Left forelimb (tissue), 1 donor: ENCODE results near the gene LAMTOR2.
A peak's percentile ranks its signal among the peaks of the same experiment; 100 is the strongest.
"Not testable (repeated sequence)": the region's sequence is repeated elsewhere in the genome, so short reads cannot be mapped to it uniquely, and the experiment has no call there.

Experiments
- DNase-seq: peaks from one replicate; pipeline ENCODE4 v3.0.0-alpha.2; 2018; ENCODE audit warnings: low spot score

Gene LAMTOR2

GRCh38 chr1:156054500-156055280, at the start of gene LAMTOR2:
LAMTOR2 (plus strand) TSS chr1:156054782; CDS start chr1:156054890, 108 bp downstream.
- DNase-seq: peak; percentile 100

GRCh38 chr1:156004843-156005584, 49.6 kb upstream of the LAMTOR2 start:
- DNase-seq: no peak

GRCh38 chr1:156006666-156007376, 47.8 kb upstream of the LAMTOR2 start:
- no peak for DNase-seq

- DNase-seq: no peak
Observed at GRCh38 chr1:156009404-156009803, 45.2 kb upstream of the LAMTOR2 start.

- no peak for DNase-seq
Observed at GRCh38 chr1:156012051-156012817, 42.3 kb upstream of the LAMTOR2 start.

- DNase-seq: no peak
Observed at GRCh38 chr1:156014829-156015228, 39.8 kb upstream of the LAMTOR2 start.

- DNase-seq: no peak
Observed at GRCh38 chr1:156019946-156020292, 34.7 kb upstream of the LAMTOR2 start.

GRCh38 chr1:156020293-156021092, 34.1 kb upstream of the LAMTOR2 start, which contains the start of gene SSR2:
SSR2 (minus strand) TSS chr1:156020951; CDS start chr1:156020167, 784 bp downstream.
- DNase-seq: peak; percentile 90

GRCh38 chr1:156021093-156021428, 33.5 kb upstream of the LAMTOR2 start:
- DNase-seq: no peak

- DNase-seq: no peak
Observed at GRCh38 chr1:156021954-156022353, 32.6 kb upstream of the LAMTOR2 start.

GRCh38 chr1:156024801-156025200, 29.8 kb upstream of the LAMTOR2 start:
- no peak for DNase-seq

GRCh38 chr1:156025876-156026275, 28.7 kb upstream of the LAMTOR2 start:
- DNase-seq: no peak

GRCh38 chr1:156026588-156026987, 28.0 kb upstream of the LAMTOR2 start:
- DNase-seq: no peak

- DNase-seq: no peak
Observed at GRCh38 chr1:156033011-156033410, 21.6 kb upstream of the LAMTOR2 start.

GRCh38 chr1:156034991-156035390, 19.6 kb upstream of the LAMTOR2 start:
- DNase-seq: not testable (repeated sequence)

- no peak for DNase-seq
Observed at GRCh38 chr1:156042828-156043227, 11.8 kb upstream of the LAMTOR2 start.

- DNase-seq: no peak
Observed at GRCh38 chr1:156045076-156045475, 9.5 kb upstream of the LAMTOR2 start.

- DNase-seq: no peak
Observed at GRCh38 chr1:156048663-156049258, 5.8 kb upstream of the LAMTOR2 start.

GRCh38 chr1:156050376-156050775, 4.2 kb upstream of the LAMTOR2 start:
- no peak for DNase-seq

- DNase-seq: no peak
Observed at GRCh38 chr1:156051011-156051725, 3.4 kb upstream of the LAMTOR2 start.
